DOHH2 (cell line): Measurements from ENCODE around the gene PEPD.

Source experiments
- EZH2phosphoT487 ChIP-seq: fragments of 200-600 bp; sonication (generic); IDR thresholded peaks from 2 replicates; pipeline ENCODE4 v1.6.1; 2017; ENCODE audit warnings: borderline replicate concordance, mild to moderate bottlenecking, antibody characterized with exemption, low read length, moderate library complexity, mixed read lengths
- TF ChIP-seq, protein P1 (sequence below): fragments of 200-600 bp; sonication (generic); IDR thresholded peaks from one replicate; pipeline ENCODE4 v1.5.1; 2014; ENCODE audit warnings: antibody characterized with exemption, mild to moderate bottlenecking, low read depth, low read length; ENCODE audit not compliant: poor library complexity, severe bottlenecking

DNA sequence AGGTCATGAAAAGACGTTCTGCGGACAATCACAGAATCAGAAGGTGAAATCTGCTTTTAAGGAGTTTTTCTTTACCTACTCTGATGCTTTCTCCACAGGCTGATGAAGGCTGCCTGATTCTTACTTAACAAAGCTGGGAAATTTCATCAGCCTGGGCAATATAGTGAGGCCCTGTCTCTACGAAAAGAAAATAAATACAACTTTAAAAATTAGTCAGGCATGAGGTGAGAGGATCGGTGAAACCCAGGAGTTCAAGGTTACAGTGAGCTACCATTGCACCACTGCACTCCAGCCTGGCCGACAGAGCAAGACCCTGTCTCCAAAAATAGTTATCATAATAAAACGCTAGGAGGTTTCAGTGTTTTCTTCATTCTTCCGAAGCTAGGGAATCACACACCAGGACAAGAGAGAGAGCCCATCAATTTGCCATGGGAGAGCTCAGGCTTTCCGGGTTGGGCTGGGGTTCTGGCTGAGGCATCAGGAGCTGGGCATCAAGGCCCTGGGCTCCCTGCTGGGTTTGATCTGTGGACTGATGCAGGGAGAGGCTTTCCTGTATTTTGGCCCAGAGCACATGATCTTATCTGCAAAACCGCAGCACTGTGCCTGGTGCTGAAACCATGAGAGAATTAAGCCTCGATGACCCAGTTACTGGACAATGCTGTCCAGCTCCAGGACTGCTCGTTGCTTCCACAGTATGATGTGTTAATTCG lies 173.1 kb downstream of the PEPD start:
- TF ChIP-seq, protein P1, sequence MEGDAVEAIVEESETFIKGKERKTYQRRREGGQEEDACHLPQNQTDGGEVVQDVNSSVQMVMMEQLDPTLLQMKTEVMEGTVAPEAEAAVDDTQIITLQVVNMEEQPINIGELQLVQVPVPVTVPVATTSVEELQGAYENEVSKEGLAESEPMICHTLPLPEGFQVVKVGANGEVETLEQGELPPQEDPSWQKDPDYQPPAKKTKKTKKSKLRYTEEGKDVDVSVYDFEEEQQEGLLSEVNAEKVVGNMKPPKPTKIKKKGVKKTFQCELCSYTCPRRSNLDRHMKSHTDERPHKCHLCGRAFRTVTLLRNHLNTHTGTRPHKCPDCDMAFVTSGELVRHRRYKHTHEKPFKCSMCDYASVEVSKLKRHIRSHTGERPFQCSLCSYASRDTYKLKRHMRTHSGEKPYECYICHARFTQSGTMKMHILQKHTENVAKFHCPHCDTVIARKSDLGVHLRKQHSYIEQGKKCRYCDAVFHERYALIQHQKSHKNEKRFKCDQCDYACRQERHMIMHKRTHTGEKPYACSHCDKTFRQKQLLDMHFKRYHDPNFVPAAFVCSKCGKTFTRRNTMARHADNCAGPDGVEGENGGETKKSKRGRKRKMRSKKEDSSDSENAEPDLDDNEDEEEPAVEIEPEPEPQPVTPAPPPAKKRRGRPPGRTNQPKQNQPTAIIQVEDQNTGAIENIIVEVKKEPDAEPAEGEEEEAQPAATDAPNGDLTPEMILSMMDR: no peak
- no peak for TF ChIP-seq EZH2phosphoT487
